Effector memory CD4-positive, alpha-beta T cell (primary cell): Measurements from ENCODE around the gene BRWD1.

ENCODE experiments used
- DNase-seq, 3 donors: peaks; one replicate each; pipeline ENCODE4 v3.0.0-alpha.2; 2020
- H3K27ac ChIP-seq: 2 replicates; pipeline ENCODE4 v1.7.0; 2013; ENCODE audit warnings: mild to moderate bottlenecking, low read length, moderate library complexity; ENCODE audit not compliant: insufficient read depth, poor library complexity, severe bottlenecking
- H3K27me3 ChIP-seq: replicated peaks from 2 replicates; pipeline ENCODE4 v1.7.0; 2013; ENCODE audit warnings: mild to moderate bottlenecking, low read length; ENCODE audit not compliant: insufficient read depth, control insufficient read depth, poor library complexity, severe bottlenecking
- H3K36me3 ChIP-seq: 2 replicates; pipeline ENCODE4 v1.7.0; 2013; ENCODE audit warnings: mild to moderate bottlenecking, low read length, moderate library complexity; ENCODE audit not compliant: control insufficient read depth, insufficient read depth
- H3K4me1 ChIP-seq: 2 replicates; pipeline ENCODE4 v1.7.0; 2013; ENCODE audit warnings: low read length, mild to moderate bottlenecking; ENCODE audit not compliant: control insufficient read depth, insufficient read depth, poor library complexity, severe bottlenecking
- H3K4me3 ChIP-seq: 2 replicates; pipeline ENCODE4 v1.7.0; 2013; ENCODE audit warnings: low read length, low read depth, mild to moderate bottlenecking; ENCODE audit not compliant: insufficient read depth, poor library complexity, severe bottlenecking
- H3K9me3 ChIP-seq: 2 replicates; pipeline ENCODE4 v1.7.0; 2013; ENCODE audit warnings: mild to moderate bottlenecking, low read length, moderate library complexity; ENCODE audit not compliant: control insufficient read depth

The BRWD1 gene

DNA sequence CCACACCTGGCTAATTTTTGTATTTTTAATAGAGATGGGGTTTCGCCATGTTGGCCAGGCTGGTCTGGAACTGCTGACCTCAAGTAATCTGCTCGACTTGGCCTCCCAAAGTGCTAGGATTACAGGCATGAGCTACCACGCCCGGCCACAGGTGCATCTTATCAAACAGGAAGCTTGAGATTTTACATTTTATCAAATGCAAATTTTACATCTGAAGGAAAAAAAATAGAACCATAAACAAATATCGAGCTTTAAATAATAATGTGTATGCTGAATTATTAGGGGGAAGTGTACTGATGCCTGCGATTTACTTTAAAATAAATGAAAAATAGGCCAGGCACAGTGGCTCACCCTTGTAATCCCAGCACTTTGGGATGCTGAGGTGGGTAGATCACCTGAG is 16.6 kb upstream of the BRWD1 start:
- Histone ChIP-seq H3K4me1 (no peaks in the 10 kb centered on the region), H3K4me3 (no peak overlapping the region), H3K36me3 (no peaks in the 10 kb centered on the region), H3K27ac (no peak overlapping the region), H3K27me3 (no peaks in the 10 kb centered on the region), H3K9me3 (no peaks in the 10 kb centered on the region)
- DNase-seq = no peak

DNA sequence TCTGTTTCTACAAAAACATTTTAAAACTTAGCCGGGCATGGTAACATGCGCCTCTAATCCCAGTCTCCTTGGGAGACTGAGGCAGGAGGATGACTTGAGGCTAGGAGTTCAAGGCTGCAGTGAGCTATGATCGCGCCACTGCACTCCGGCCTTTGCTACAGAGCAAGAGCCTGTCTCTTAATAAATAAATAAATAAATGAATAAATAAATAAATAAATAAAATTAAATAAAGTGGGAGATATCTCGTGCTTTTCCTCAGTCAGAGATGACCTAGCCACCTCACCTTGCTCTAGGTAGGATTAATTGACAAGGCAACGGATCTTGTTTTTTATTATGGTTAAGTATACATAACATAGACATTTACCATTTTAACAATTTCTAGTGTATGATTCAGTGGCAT is 14.3 kb upstream of the BRWD1 start:
- Histone ChIP-seq H3K27me3 (no peaks in the 10 kb centered on the region), H3K27ac (no peak overlapping the region), H3K4me1 (no peaks in the 10 kb centered on the region), H3K4me3 (no peak overlapping the region), H3K9me3 (no peaks in the 10 kb centered on the region), H3K36me3 (no peaks in the 10 kb centered on the region)
- no peak for DNase-seq

DNA sequence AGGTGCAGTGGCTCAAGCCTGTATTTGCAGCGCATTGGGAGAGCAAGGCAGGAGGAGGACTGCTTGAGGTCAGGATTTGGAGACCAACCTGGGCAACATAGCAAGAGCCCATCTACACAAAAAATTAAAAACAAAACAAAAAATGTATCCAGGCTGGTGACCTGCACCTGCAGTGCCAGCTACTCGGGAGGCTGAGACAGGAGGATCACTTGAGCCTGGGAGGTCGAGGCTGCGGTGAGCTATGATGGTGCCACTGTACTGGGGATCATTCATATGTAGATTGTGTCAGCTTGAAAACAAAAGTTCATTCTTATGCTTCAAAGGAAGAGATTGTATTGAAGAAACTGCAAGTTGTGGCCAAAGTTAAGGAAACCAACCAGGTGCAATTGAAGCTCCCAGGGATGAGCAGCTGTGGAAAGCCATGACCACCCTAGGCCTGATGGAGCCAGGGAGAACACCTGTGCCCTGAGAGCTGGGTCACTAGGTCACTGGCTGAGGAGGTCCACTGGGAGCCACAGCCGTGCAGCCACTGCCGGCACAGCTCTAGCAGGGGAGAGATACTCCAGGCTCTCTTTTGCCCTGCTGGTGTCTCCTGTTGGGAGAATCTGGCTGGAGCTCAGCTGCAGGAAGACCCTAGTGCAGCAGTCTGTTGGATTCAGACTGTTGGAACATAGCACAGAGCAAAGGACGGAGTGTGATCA is 13.3 kb upstream of the BRWD1 start:
- no peaks in the 10 kb centered on the region for H3K27me3 ChIP-seq
- DNase-seq = no peak
- no peak overlapping the region for H3K27ac ChIP-seq
- no peaks in the 10 kb centered on the region for H3K4me1 ChIP-seq
- H3K4me3 ChIP-seq = no peak overlapping the region
- H3K36me3 ChIP-seq = no peaks in the 10 kb centered on the region
- H3K9me3 ChIP-seq = no peaks in the 10 kb centered on the region

DNA sequence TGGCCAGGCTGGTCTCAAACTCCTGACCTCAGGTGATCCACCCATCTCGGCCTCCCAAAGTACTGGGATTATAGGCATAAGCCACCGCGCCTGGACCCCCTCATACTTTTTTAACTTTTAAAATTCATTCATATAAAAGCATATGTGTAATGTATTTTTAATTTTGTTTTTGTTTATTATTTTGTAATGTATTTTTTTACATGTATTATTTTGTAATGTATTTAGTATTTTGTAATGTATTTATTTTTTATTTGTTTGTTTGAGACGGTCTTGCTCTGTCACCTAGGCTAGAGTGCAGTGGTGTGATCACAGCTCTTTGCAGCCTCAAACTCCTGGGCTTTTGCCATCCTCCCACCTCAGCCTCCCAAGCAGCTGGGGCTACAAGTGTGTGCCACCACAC is 12.0 kb upstream of the BRWD1 start:
- H3K36me3 ChIP-seq = no peaks in the 10 kb centered on the region
- no peaks in the 10 kb centered on the region for H3K4me1 ChIP-seq
- H3K4me3 ChIP-seq = no peak overlapping the region
- H3K9me3 ChIP-seq = no peaks in the 10 kb centered on the region
- H3K27ac ChIP-seq = no peak overlapping the region
- no peak for DNase-seq
- no peaks in the 10 kb centered on the region for H3K27me3 ChIP-seq

DNA sequence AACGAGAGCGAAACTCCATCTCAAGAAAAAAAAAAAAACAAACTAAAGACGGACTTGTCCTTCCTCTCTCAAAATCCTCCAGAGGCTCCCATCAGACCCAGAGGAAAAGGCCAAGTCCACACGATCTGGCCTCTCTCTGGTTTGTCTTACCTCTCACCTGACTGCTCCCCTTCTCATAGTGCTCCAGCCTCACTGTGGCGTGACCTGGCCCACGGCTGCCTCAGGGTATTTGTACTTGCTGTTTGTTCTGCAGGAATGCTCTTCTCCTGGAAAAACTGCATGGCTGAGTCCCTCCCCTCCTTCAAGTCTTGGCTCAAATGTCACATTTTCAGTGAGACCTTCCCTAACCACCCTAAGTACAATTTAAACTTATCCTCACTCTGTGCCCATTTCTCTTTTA is 8.0 kb upstream of the BRWD1 start:
- Histone ChIP-seq H3K27me3 (no peaks in the 10 kb centered on the region), H3K4me3 (no peak overlapping the region), H3K4me1 (no peaks in the 10 kb centered on the region), H3K27ac (no peak overlapping the region), H3K36me3 (no peaks in the 10 kb centered on the region), H3K9me3 (no peaks in the 10 kb centered on the region)
- DNase-seq = no peak

- Histone ChIP-seq H3K4me1 (peaks cover 4% of the 10 kb centered on the region), H3K9me3 (no peaks in the 10 kb centered on the region), H3K4me3 (no peak overlapping the region), H3K36me3 (no peaks in the 10 kb centered on the region), H3K27ac (no peak overlapping the region), H3K27me3 (no peaks in the 10 kb centered on the region)
- DNase-seq = no peak
These were observed 6.4 kb upstream of the BRWD1 start for GRCh38 chr21:39319814-39320332.

DNA sequence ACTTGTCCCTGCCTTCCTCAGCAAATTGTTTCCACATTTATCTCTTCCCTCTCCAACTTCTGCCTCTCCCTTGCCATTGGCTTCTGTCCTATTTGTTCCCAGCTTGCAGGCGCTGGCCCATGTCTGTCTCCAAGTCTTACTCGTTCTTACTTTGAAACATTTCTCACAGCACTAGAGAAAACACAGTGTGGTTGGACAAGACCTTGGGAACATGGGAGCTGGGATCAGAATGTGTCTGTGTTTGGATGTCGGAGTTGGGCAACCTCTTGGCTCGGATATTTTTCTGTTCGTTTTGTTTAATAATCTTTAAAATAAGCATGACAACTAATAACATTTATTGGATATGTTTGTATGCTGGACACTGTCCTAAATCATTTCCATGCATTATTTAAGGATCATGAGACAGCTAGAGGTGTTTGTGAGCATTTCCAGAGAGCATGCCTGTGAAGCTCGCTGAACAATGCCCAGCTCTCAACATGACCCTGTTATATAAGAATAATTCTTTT is 5.9 kb upstream of the BRWD1 start:
- peaks cover 8% of the 10 kb centered on the region for H3K4me1 ChIP-seq
- no peaks in the 10 kb centered on the region for H3K9me3 ChIP-seq
- DNase-seq = no peak
- no peaks in the 10 kb centered on the region for H3K36me3 ChIP-seq
- H3K27ac ChIP-seq = no peak overlapping the region
- no peaks in the 10 kb centered on the region for H3K27me3 ChIP-seq
- no peak overlapping the region for H3K4me3 ChIP-seq

GRCh38 chr21:39318091-39318959 is 4.9 kb upstream of the BRWD1 start:
- Histone ChIP-seq H3K27me3 (no peaks in the 10 kb centered on the region), H3K27ac (no peak overlapping the region), H3K36me3 (no peaks in the 10 kb centered on the region), H3K9me3 (no peaks in the 10 kb centered on the region), H3K4me3 (no peak overlapping the region), H3K4me1 (peaks cover 10% of the 10 kb centered on the region)
- DNase-seq = no peak

GRCh38 chr21:39317134-39318090 is 4.0 kb upstream of the BRWD1 start:
- Histone ChIP-seq H3K27ac (no peak overlapping the region), H3K9me3 (no peaks in the 10 kb centered on the region), H3K4me3 (no peak overlapping the region), H3K36me3 (no peaks in the 10 kb centered on the region), H3K4me1 (peaks cover 10% of the 10 kb centered on the region), H3K27me3 (no peaks in the 10 kb centered on the region)
- DNase-seq = no peak
